HepG2 (cell line): ENCODE results near the gene NOVA2. TPM values are rescaled to one million over a fixed set of nuclear protein-coding genes. Genes with fewer than 3 reads are reported as not detected.

Source experiments
- HES4 ChIP-seq: sonication (generic); formaldehyde crosslinking; IDR thresholded peaks from 2 replicates; pipeline ENCODE4 v1.9.0; 2021; ENCODE audit warnings: mild to moderate bottlenecking, missing genetic modification reagents, borderline replicate concordance
- HNRNPH1 ChIP-seq: fragments of 200-400 bp; formaldehyde crosslinking; optimal IDR thresholded peaks from 2 replicates; pipeline ENCODE3; 2017; ENCODE audit warnings: mild to moderate bottlenecking, low read depth, low read length
- HOXA9 ChIP-seq: sonication (generic); formaldehyde crosslinking; IDR thresholded peaks from 2 replicates; pipeline ENCODE4 v1.8.1; 2022; ENCODE audit warnings: missing genetic modification reagents, mild to moderate bottlenecking, moderate library complexity, borderline replicate concordance
- MTA3 ChIP-seq: sonication (generic); formaldehyde crosslinking; IDR thresholded peaks from 2 replicates; pipeline ENCODE4 v1.4.0; 2020; ENCODE audit warnings: missing genetic modification reagents
- NKX3-1 ChIP-seq: sonication (generic); formaldehyde crosslinking; IDR thresholded peaks from 2 replicates; pipeline ENCODE4 v1.5.0; 2020; ENCODE audit warnings: missing genetic modification reagents
- NONO ChIP-seq, 2 experiments: fragments of 450-650 bp in 1 of 2; sonication (generic) in 1 of 2; formaldehyde crosslinking in 1 of 2; IDR thresholded peaks in 1 of 2; conservative IDR thresholded peaks in 1 of 2; 2 replicates each; pipeline versions ENCODE4 v1.6.1 to v1.8.0; 2017 to 2022; ENCODE audit warnings: mild to moderate bottlenecking in 1 of 2, missing genetic modification reagents in 1 of 2, moderate library complexity in 1 of 2
- POLR2G ChIP-seq: fragments of 200-400 bp; formaldehyde crosslinking; IDR thresholded peaks from 2 replicates; pipeline ENCODE4 v1.6.1; 2018; ENCODE audit warnings: mild to moderate bottlenecking, low read depth, low read length, moderate library complexity
- RBM22 ChIP-seq: fragments of 200-400 bp; formaldehyde crosslinking; optimal IDR thresholded peaks from 2 replicates; pipeline ENCODE3; 2017; ENCODE audit warnings: mild to moderate bottlenecking, low read length, moderate library complexity
- RCOR2 ChIP-seq: IDR thresholded peaks from 2 replicates; pipeline ENCODE4 v1.6.1; 2016; ENCODE audit warnings: missing biosample characterization, missing genetic modification reagents
- RXRB ChIP-seq: IDR thresholded peaks from 2 replicates; pipeline ENCODE4 v1.6.1; 2016; ENCODE audit warnings: borderline replicate concordance, missing genetic modification reagents, missing compliant biosample characterization
- SPEN ChIP-seq: sonication (generic); formaldehyde crosslinking; IDR thresholded peaks from 2 replicates; pipeline ENCODE4 v1.5.1; 2020; ENCODE audit warnings: low read depth, mild to moderate bottlenecking, missing genetic modification reagents
- ZIK1 ChIP-seq: sonication (generic); formaldehyde crosslinking; IDR thresholded peaks from 2 replicates; pipeline ENCODE4 v1.5.0; 2020; ENCODE audit warnings: mild to moderate bottlenecking, low read depth, missing genetic modification reagents, borderline replicate concordance
- polyA plus RNA-seq, 8 experiments: library from polyadenylated mRNA; depleted of rRNA in 3 of 8; stranded (reverse) in 7 of 8; unstranded in 1 of 8; fragments of >200 nt; fragmentation: Illumina TruSeq in 4 of 8; extraction: Trizol in 4 of 8; gene quantifications; 2 replicates each; pipeline versions ENCODE4 v1.2.1 to v1.2.3, GENCODE V29; 2011 to 2016; ENCODE audit warnings: low read depth in 4 of 8, missing spikeins in 1 of 8, mixed read lengths in 1 of 8; ENCODE audit not compliant: insufficient read depth in 1 of 8
- total RNA-seq, 5 experiments: library from RNA; depleted of rRNA; stranded (reverse); fragments of >200 nt; fragmentation: Illumina TruSeq; extraction: Trizol; gene quantifications; 2 replicates each; pipeline ENCODE4 v1.2.3, GENCODE V29; 2016; ENCODE audit warnings: low read depth in 1 of 5
- TF ChIP-seq, protein P1 (sequence below): sonication (generic); formaldehyde crosslinking; IDR thresholded peaks from 2 replicates; pipeline ENCODE4 v1.4.0; 2020; ENCODE audit warnings: missing genetic modification reagents, borderline replicate concordance
- TF ChIP-seq, protein P2 (sequence below): sonication (generic); formaldehyde crosslinking; IDR thresholded peaks from 2 replicates; pipeline ENCODE4 v1.8.0; 2022; ENCODE audit warnings: mild to moderate bottlenecking, missing genetic modification reagents, borderline replicate concordance
- TF ChIP-seq, protein P3 (sequence below): sonication (generic); formaldehyde crosslinking; IDR thresholded peaks from 2 replicates; pipeline ENCODE4 v1.8.1; 2023; ENCODE audit warnings: mild to moderate bottlenecking, moderate library complexity, missing genetic modification reagents
- TF ChIP-seq, protein P4 (sequence below): sonication (generic); formaldehyde crosslinking; IDR thresholded peaks from 2 replicates; pipeline ENCODE4 v1.4.0; 2020; ENCODE audit warnings: missing genetic modification reagents, borderline replicate concordance
- TF ChIP-seq, protein P5 (sequence below): sonication (generic); formaldehyde crosslinking; IDR thresholded peaks from 2 replicates; pipeline ENCODE4 v1.9.0; 2022; ENCODE audit warnings: missing genetic modification reagents, mild to moderate bottlenecking, borderline replicate concordance
- TF ChIP-seq, protein P6 (sequence below): sonication (generic); formaldehyde crosslinking; IDR thresholded peaks from 2 replicates; pipeline ENCODE4 v1.5.0; 2020; ENCODE audit warnings: missing genetic modification reagents

Gene NOVA2
- total and polyA plus RNA-seq, 2 of the 13 experiments (the other 11 are each of a cell fraction or from before 2014, with no cell fraction given): not detected

DNA sequence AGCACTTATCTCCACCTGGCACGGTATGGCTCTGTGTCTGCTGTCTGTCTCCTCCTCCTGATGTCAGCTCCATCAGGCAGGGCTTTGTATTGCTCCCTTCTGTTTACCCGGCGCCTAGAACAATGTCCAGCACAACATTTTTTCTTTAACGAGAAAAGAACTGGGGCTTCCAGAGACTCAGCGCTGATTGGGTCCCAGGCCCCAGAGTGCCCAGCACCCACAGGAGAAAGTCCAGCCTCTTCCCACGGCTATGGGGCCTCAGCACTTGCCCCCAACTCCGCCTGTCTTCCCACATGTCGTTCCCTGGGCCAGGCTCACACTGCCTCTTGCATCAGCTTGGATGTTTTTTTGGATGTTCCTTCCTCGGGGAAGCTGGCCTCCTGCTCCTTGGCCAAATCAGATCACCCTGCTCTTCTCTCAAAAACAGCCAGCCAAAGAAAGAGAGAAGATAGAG, 78.1 kb downstream of the NOVA2 start (continued):
- TF ChIP-seq, protein P1, sequence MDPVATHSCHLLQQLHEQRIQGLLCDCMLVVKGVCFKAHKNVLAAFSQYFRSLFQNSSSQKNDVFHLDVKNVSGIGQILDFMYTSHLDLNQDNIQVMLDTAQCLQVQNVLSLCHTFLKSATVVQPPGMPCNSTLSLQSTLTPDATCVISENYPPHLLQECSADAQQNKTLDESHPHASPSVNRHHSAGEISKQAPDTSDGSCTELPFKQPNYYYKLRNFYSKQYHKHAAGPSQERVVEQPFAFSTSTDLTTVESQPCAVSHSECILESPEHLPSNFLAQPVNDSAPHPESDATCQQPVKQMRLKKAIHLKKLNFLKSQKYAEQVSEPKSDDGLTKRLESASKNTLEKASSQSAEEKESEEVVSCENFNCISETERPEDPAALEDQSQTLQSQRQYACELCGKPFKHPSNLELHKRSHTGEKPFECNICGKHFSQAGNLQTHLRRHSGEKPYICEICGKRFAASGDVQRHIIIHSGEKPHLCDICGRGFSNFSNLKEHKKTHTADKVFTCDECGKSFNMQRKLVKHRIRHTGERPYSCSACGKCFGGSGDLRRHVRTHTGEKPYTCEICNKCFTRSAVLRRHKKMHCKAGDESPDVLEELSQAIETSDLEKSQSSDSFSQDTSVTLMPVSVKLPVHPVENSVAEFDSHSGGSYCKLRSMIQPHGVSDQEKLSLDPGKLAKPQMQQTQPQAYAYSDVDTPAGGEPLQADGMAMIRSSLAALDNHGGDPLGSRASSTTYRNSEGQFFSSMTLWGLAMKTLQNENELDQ: no peak
- TF ChIP-seq SPEN (CRISPR knock-in tag): peak; percentile 59; the same call in 1 of the 2 replicates
- TF ChIP-seq, protein P2, sequence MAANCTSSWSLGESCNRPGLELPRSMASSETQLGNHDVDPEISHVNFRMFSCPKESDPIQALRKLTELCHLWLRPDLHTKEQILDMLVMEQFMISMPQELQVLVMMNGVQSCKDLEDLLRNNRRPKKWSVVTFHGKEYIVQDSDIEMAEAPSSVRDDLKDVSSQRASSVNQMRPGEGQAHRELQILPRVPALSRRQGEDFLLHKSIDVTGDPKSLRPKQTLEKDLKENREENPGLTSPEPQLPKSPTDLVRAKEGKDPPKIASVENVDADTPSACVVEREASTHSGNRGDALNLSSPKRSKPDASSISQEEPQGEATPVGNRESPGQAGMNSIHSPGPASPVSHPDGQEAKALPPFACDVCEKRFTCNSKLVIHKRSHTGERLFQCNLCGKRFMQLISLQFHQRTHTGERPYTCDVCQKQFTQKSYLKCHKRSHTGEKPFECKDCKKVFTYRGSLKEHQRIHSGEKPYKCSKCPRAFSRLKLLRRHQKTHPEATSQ (CRISPR knock-in tag): no peak
- TF ChIP-seq HNRNPH1: no peak
- peak; percentile 82 for TF ChIP-seq POLR2G
- no peak for TF ChIP-seq NKX3-1 (CRISPR knock-in tag)
- no peak for TF ChIP-seq HES4
- TF ChIP-seq RXRB (CRISPR knock-in tag): 0 out of 2 replicates have a peak, but pooled peaks have one; percentile 38
- TF ChIP-seq RBM22: peak; percentile 40
- TF ChIP-seq MTA3 (CRISPR knock-in tag): no peak
- TF ChIP-seq HOXA9 (CRISPR knock-in tag): no peak
- TF ChIP-seq, protein P3, sequence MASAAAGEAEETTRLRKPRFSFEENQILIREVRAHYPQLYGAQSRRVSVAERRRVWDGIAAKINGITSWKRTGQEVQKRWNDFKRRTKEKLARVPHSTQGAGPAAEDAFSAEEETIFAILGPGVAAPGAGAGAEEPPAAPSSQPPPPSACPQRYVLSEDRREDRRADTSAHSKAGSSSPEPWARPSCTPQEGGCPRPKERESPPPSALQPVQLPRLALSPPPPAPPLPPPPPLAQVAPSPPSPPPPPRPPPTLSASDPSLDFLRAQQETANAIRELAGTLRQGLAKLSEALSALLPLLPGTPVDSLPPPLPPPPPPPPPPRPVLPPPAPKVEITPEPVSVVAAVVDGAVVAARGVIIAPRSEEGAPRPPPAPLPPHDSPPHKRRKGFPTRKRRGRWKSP (CRISPR knock-in tag): no peak; the same call in 1 of the 2 replicates
- TF ChIP-seq, protein P4, sequence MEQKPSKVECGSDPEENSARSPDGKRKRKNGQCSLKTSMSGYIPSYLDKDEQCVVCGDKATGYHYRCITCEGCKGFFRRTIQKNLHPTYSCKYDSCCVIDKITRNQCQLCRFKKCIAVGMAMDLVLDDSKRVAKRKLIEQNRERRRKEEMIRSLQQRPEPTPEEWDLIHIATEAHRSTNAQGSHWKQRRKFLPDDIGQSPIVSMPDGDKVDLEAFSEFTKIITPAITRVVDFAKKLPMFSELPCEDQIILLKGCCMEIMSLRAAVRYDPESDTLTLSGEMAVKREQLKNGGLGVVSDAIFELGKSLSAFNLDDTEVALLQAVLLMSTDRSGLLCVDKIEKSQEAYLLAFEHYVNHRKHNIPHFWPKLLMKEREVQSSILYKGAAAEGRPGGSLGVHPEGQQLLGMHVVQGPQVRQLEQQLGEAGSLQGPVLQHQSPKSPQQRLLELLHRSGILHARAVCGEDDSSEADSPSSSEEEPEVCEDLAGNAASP (CRISPR knock-in tag): no peak; the same call in 1 of the 2 replicates
- TF ChIP-seq, protein P5, sequence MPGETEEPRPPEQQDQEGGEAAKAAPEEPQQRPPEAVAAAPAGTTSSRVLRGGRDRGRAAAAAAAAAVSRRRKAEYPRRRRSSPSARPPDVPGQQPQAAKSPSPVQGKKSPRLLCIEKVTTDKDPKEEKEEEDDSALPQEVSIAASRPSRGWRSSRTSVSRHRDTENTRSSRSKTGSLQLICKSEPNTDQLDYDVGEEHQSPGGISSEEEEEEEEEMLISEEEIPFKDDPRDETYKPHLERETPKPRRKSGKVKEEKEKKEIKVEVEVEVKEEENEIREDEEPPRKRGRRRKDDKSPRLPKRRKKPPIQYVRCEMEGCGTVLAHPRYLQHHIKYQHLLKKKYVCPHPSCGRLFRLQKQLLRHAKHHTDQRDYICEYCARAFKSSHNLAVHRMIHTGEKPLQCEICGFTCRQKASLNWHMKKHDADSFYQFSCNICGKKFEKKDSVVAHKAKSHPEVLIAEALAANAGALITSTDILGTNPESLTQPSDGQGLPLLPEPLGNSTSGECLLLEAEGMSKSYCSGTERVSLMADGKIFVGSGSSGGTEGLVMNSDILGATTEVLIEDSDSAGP (CRISPR knock-in tag): peak; percentile 63; the same call in 1 of the 2 replicates
- TF ChIP-seq ZIK1: no peak
- no peak for TF ChIP-seq NONO (IDR thresholded peaks at IDR 0.05)
- peak; percentile 32; the same call in 1 of the 2 replicates for TF ChIP-seq NONO (CRISPR knock-in tag; conservative IDR thresholded peaks at IDR 0.05)
- TF ChIP-seq, protein P6, sequence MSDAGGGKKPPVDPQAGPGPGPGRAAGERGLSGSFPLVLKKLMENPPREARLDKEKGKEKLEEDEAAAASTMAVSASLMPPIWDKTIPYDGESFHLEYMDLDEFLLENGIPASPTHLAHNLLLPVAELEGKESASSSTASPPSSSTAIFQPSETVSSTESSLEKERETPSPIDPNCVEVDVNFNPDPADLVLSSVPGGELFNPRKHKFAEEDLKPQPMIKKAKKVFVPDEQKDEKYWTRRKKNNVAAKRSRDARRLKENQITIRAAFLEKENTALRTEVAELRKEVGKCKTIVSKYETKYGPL (CRISPR knock-in tag): no peak
- TF ChIP-seq RCOR2: peak; percentile 49
